GM23338 (cell line): ENCODE data around the gene ADAMTS15. TPM values are rescaled to one million over a fixed set of nuclear protein-coding genes. Genes with fewer than 3 reads are reported as not detected.

Experiments
- ATAC-seq: fragments of 200-7000 bp; cut with Tn5 transposase; 3 replicates; pipeline ENCODE4 v1.9.1; 2020
- DNase-seq: peaks from one replicate; pipeline ENCODE4 v3.0.0-alpha.2; 2015; ENCODE audit warnings: low spot score
- H2AFZ ChIP-seq: fragments of 200-600 bp; sonication (generic); 2 replicates; pipeline ENCODE4 v1.8.0; 2016; ENCODE audit warnings: antibody characterized with exemption, mild to moderate bottlenecking, moderate library complexity
- H3F3A ChIP-seq: fragments of 200-600 bp; sonication (generic); replicated peaks from 2 replicates; pipeline ENCODE4 v1.8.0; 2017; ENCODE audit warnings: antibody characterized with exemption, mixed run types, low read depth
- H3K27ac ChIP-seq: fragments of 200-600 bp; sonication (generic); 2 replicates; pipeline ENCODE4 v1.6.1; 2016; ENCODE audit warnings: low read depth
- H3K27me3 ChIP-seq: fragments of 200-600 bp; sonication (generic); 2 replicates; pipeline ENCODE4 v1.8.0; 2016; ENCODE audit warnings: mild to moderate bottlenecking, mixed run types, moderate library complexity; ENCODE audit not compliant: insufficient read depth
- H3K36me3 ChIP-seq: fragments of 200-600 bp; sonication (generic); 2 replicates; pipeline ENCODE4 v1.8.0; 2016; ENCODE audit warnings: mild to moderate bottlenecking; ENCODE audit not compliant: insufficient read depth
- H3K4me1 ChIP-seq: fragments of 200-600 bp; sonication (generic); 2 replicates; pipeline ENCODE4 v1.8.0; 2016; ENCODE audit warnings: mild to moderate bottlenecking, moderate library complexity; ENCODE audit not compliant: insufficient read depth
- H3K4me2 ChIP-seq: fragments of 200-600 bp; sonication (generic); 2 replicates; pipeline ENCODE4 v1.7.1; 2017; ENCODE audit warnings: mixed run types
- H3K4me3 ChIP-seq: fragments of 200-600 bp; sonication (generic); 2 replicates; pipeline ENCODE4 v1.6.1; 2016; ENCODE audit warnings: mixed run types
- H3K79me2 ChIP-seq: fragments of 200-600 bp; sonication (generic); replicated peaks from 2 replicates; pipeline ENCODE4 v1.8.0; 2017; ENCODE audit warnings: mild to moderate bottlenecking; ENCODE audit not compliant: insufficient read depth
- H3K9me2 ChIP-seq: fragments of 200-600 bp; sonication (generic); 2 replicates; pipeline ENCODE4 v1.8.0; 2017; ENCODE audit not compliant: insufficient read depth
- H4K20me1 ChIP-seq: fragments of 200-600 bp; sonication (generic); replicated peaks from 2 replicates; pipeline ENCODE4 v1.8.0; 2017; ENCODE audit warnings: mild to moderate bottlenecking; ENCODE audit not compliant: insufficient read depth
- H3K27ac Mint-ChIP-seq: 2 replicates; pipeline ENCODE4 v1.8.0; 2020; ENCODE audit warnings: inconsistent platforms, mild to moderate bottlenecking, moderate library complexity, mixed read lengths
- H3K27me3 Mint-ChIP-seq: 3 replicates; pipeline ENCODE4 v1.8.0; 2022; ENCODE audit warnings: low read depth, mild to moderate bottlenecking, moderate library complexity, mixed read lengths, inconsistent platforms; ENCODE audit not compliant: insufficient read depth, poor library complexity
- H3K36me3 Mint-ChIP-seq: 3 replicates; pipeline ENCODE4 v1.8.0; 2021; ENCODE audit warnings: low read depth, mild to moderate bottlenecking, inconsistent platforms, moderate library complexity, mixed read lengths
- H3K4me1 Mint-ChIP-seq: 3 replicates; pipeline ENCODE4 v1.8.0; 2020; ENCODE audit warnings: mild to moderate bottlenecking, inconsistent platforms, mixed read lengths
- H3K4me3 Mint-ChIP-seq: 3 replicates; pipeline ENCODE4 v1.8.0; 2021; ENCODE audit warnings: moderate library complexity, mild to moderate bottlenecking, inconsistent platforms, mixed read lengths
- H3K9me3 Mint-ChIP-seq: 3 replicates; pipeline ENCODE4 v1.8.0; 2020; ENCODE audit warnings: moderate library complexity, mild to moderate bottlenecking, inconsistent platforms, mixed read lengths
- CREB1 ChIP-seq: fragments of 250-450 bp; sonication (Bioruptor Pico); IDR thresholded peaks from 2 replicates; pipeline ENCODE4 v1.5.0; 2020; ENCODE audit warnings: low read depth, mild to moderate bottlenecking, moderate library complexity
- CTCF ChIP-seq, 2 experiments: fragments of 200-600 bp in 1 of 2; sonication (generic) in 1 of 2; conservative IDR thresholded peaks; 2 replicates each; pipeline versions ENCODE4 v1.5.1 to v1.6.1; 2016 to 2017; ENCODE audit warnings: antibody characterized with exemption in 2 of 2, low read depth in 2 of 2, mild to moderate bottlenecking in 2 of 2, moderate library complexity in 1 of 2
- EZH2 ChIP-seq: fragments of 200-600 bp; sonication (generic); IDR thresholded peaks from one replicate; pipeline ENCODE4 v1.8.0; 2017; ENCODE audit warnings: antibody characterized with exemption, mild to moderate bottlenecking, low read depth; ENCODE audit not compliant: unreplicated experiment
- EZH2phosphoT487 ChIP-seq: fragments of 200-600 bp; sonication (generic); IDR thresholded peaks from one replicate; pipeline ENCODE4 v1.8.1; 2018; ENCODE audit warnings: antibody characterized with exemption; ENCODE audit not compliant: unreplicated experiment
- REST ChIP-seq: IDR thresholded peaks from one replicate; pipeline ENCODE4 v1.6.1; 2018; ENCODE audit warnings: antibody characterized with exemption; ENCODE audit not compliant: unreplicated experiment
- STAT1 ChIP-seq: IDR thresholded peaks from one replicate; pipeline ENCODE4 v1.6.1; 2016; ENCODE audit warnings: antibody characterized with exemption; ENCODE audit not compliant: unreplicated experiment
- ZNF114 ChIP-seq: fragments of 250-450 bp; sonication (Bioruptor Pico); IDR thresholded peaks from 2 replicates; pipeline ENCODE4 v1.5.0; 2020; ENCODE audit warnings: mild to moderate bottlenecking, moderate library complexity
- ZNF462 ChIP-seq: fragments of 250-450 bp; sonication (Bioruptor Pico); IDR thresholded peaks from 2 replicates; pipeline ENCODE4 v1.5.0; 2020; ENCODE audit warnings: mild to moderate bottlenecking, moderate library complexity
- polyA plus RNA-seq: library from polyadenylated mRNA; unstranded; fragments of >200 nt; fragmentation: Nextera tagmentation; extraction: Ambion mirVana; gene quantifications from 2 replicates; pipeline ENCODE4 v1.2.1, GENCODE V29; 2016
- total RNA-seq: library from RNA; depleted of rRNA; stranded (reverse); fragments of >200 nt; shearing (Covaris generic); gene quantifications from 2 replicates; pipeline ENCODE4 v1.2.3, GENCODE V29; 2014

The ADAMTS15 gene
- total and polyA plus RNA-seq, 2 experiments from 2014 or later = 0.42 to 5.6 TPM

- Histone ChIP-seq H3F3A (no peaks in the 10 kb centered on the region), H3K79me2 (no peaks in the 10 kb centered on the region), H3K4me1 (peaks cover 10% of the 10 kb centered on the region; the same call in 1 of the 2 replicates), H3K4me2 (no peak overlapping the region), H2AFZ (no peak overlapping the region), H3K27me3 (no peaks in the 10 kb centered on the region), H3K27ac (no peak overlapping the region), H3K9me2 (no peaks in the 10 kb centered on the region), H3K36me3 (no peaks in the 10 kb centered on the region), H4K20me1 (no peaks in the 10 kb centered on the region), H3K4me3 (no peak overlapping the region)
- Mint-ChIP-seq H3K9me3 (no peaks in the 10 kb centered on the region; the same call in 2 of the 3 replicates), H3K27ac (no peak overlapping the region), H3K27me3 (peaks cover 8% of the 10 kb centered on the region), H3K4me3 (no peak overlapping the region), H3K4me1 (peaks cover 40% of the 10 kb centered on the region), H3K36me3 (peaks cover 48% of the 10 kb centered on the region)
- no peak for DNase-seq
- no peak for ATAC-seq
- TF ChIP-seq ZNF114 (CRISPR knock-in tag) (no peak), CTCF (conservative IDR thresholded peaks at IDR 0.05; ENCODE audit: low read depth in 2 of 2) (no peak), REST (no peak), STAT1 (no peak), EZH2phosphoT487 (no peak), EZH2 (no peak), CREB1 (CRISPR knock-in tag) (no peak)
These were observed 38.7 kb upstream of the ADAMTS15 start for GRCh38 chr11:130409594-130410388.

GRCh38 chr11:130411223-130411622 lies 37.2 kb upstream of the ADAMTS15 start:
- Mint-ChIP-seq H3K36me3 (peaks cover 36% of the 10 kb centered on the region), H3K4me1 (peaks cover 32% of the 10 kb centered on the region), H3K27me3 (peaks cover 9% of the 10 kb centered on the region), H3K27ac (no peak overlapping the region), H3K9me3 (no peaks in the 10 kb centered on the region; the same call in 2 of the 3 replicates), H3K4me3 (no peak overlapping the region)
- ATAC-seq = no peak
- Histone ChIP-seq H3K27me3 (no peaks in the 10 kb centered on the region), H3K4me1 (peaks cover 4% of the 10 kb centered on the region; the same call in 1 of the 2 replicates), H3K4me3 (no peak overlapping the region), H4K20me1 (no peaks in the 10 kb centered on the region), H3K9me2 (no peaks in the 10 kb centered on the region), H3K79me2 (no peaks in the 10 kb centered on the region), H3K27ac (no peak overlapping the region), H3F3A (no peaks in the 10 kb centered on the region), H2AFZ (no peak overlapping the region), H3K36me3 (no peaks in the 10 kb centered on the region), H3K4me2 (no peak overlapping the region)
- DNase-seq = no peak
- TF ChIP-seq ZNF462 = no peak
